ENCODE measurements around the gene C19orf53.

The C19orf53 gene

GRCh38 chr19:13819238-13819637 is 45.0 kb downstream of the C19orf53 start:
- DNase-seq (ENCODE audit: extremely low spot score), result no peak
- POLR2A ChIA-PET, result interaction anchor here (0.6 kb wide), 2 partner anchors 15 to 509 kb away, joined by 3 to 7 read pairs; no protein-coding TSS in a partner anchor
- no peak for TF ChIP-seq CTCF (IDR thresholded peaks at IDR 0.05; ENCODE audit: control extremely low read depth, extremely low read depth, low read depth, missing control alignments)
- CTCF ChIA-PET, result interaction anchor here (1.4 kb wide), 1 partner anchor 43 kb away, joined by 4 read pairs; no protein-coding TSS in a partner anchor

GRCh38 chr19:13821292-13821691 is 47.0 kb downstream of the C19orf53 start:
- no peak for DNase-seq (ENCODE audit: extremely low spot score)
- CTCF ChIA-PET, result interaction anchor here (1.3 to 1.5 kb wide), 2 partner anchors 13 to 41 kb away, joined by 3 to 5 read pairs; no protein-coding TSS in a partner anchor
- TF ChIP-seq CTCF (IDR thresholded peaks at IDR 0.05; ENCODE audit: control extremely low read depth, extremely low read depth, low read depth, missing control alignments), result no peak
- POLR2A ChIA-PET, result no interaction called here

DNA sequence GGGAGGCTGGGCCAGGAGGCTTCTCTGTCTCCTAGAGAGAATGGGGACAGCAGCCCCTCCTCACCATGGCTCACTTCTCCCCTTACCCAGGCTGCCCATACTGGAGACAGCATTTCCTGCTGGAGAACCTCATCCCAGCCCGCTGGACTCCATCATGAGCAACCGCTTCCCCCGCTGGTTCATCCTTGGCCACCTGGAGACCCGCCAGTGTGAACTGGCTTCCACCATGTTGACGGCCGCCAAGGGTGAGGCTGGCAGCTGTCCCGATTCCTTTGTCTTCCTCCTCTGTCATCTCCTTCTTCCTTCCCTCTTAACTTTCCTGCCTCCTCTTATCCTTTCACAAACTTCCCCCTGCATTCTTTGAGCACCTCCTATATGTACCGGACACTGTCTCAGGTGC is 49.0 kb downstream of the C19orf53 start:
- no peak for TF ChIP-seq CTCF (IDR thresholded peaks at IDR 0.05; ENCODE audit: control extremely low read depth, extremely low read depth, low read depth, missing control alignments)
- DNase-seq (ENCODE audit: extremely low spot score), result no peak
- CTCF ChIA-PET, result no interaction called here
- POLR2A ChIA-PET, result no interaction called here

DNA sequence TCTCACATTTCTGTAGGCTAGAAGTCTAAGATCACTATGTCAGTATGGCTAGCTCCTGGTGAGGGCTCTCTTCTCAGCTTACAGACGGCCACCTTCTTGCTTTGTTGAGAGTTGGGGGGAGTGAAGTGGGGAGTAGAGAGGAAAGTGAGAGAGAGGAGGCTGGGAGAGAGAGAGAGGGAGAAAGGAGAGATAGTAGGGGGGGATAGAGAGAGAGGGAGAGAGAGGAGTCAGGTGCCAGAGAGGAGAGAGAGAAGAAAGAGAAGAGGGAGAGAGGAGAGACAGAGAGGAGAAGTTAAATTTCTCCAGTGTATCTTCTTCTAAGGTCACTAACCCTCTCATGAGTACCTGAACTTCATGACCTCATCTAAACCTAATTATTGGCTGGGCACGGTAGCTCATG is 49.6 kb downstream of the C19orf53 start:
- no peak for TF ChIP-seq CTCF (IDR thresholded peaks at IDR 0.05; ENCODE audit: control extremely low read depth, extremely low read depth, low read depth, missing control alignments)
- ChIA-PET CTCF (interaction anchor here (1.5 to 3.9 kb wide), 2 partner anchors 12 to 14 kb away, joined by 4 to 15 read pairs; no protein-coding TSS in a partner anchor), POLR2A (no interaction called here)
- no peak for DNase-seq (ENCODE audit: extremely low spot score)

- ChIA-PET CTCF (interaction anchor here (1.5 to 3.9 kb wide), 2 partner anchors 11 to 15 kb away, joined by 4 to 15 read pairs; no protein-coding TSS in a partner anchor), POLR2A (no interaction called here)
- no peak for TF ChIP-seq CTCF (IDR thresholded peaks at IDR 0.05; ENCODE audit: control extremely low read depth, extremely low read depth, low read depth, missing control alignments)
- no peak for DNase-seq (ENCODE audit: extremely low spot score)
Observed at GRCh38 chr19:13824703-13825102, 50.4 kb downstream of the C19orf53 start.

- CTCF ChIA-PET, result interaction anchor here (0.7 to 3.9 kb wide), 3 partner anchors 10 to 42 kb away, joined by 3 to 15 read pairs (median 6); no protein-coding TSS in a partner anchor
- POLR2A ChIA-PET, result no interaction called here
- no peak for DNase-seq (ENCODE audit: extremely low spot score)
- no peak for TF ChIP-seq CTCF (IDR thresholded peaks at IDR 0.05; ENCODE audit: control extremely low read depth, extremely low read depth, low read depth, missing control alignments)
Observed at GRCh38 chr19:13825489-13826441, 51.5 kb downstream of the C19orf53 start.

All from GM10248 (cell line).